ENCODE measurements around the gene CTCFL.

CTCFL gene

DNA sequence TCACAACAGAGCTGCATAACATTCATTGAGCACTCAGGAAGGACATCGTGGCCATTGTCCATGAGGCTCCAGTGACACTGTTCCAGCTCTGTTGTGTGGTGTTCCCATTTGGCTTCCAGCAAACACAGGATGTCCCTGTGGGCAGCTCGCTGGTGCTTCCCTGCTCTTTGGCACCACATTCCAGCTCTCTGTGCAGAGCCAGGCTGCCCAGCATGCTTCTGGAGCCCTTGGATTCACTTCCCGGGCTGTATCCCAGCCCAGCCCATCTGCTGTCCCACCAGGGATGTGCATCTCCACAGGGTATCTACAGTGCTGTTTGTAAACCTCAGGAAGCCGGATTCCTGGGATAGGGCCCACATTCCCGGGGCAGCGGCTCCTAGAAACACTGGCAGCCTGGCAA, 57.2 kb downstream of the CTCFL start:
- no peak for DNase-seq (ENCODE audit: low read depth in 2 of 2)

DNA sequence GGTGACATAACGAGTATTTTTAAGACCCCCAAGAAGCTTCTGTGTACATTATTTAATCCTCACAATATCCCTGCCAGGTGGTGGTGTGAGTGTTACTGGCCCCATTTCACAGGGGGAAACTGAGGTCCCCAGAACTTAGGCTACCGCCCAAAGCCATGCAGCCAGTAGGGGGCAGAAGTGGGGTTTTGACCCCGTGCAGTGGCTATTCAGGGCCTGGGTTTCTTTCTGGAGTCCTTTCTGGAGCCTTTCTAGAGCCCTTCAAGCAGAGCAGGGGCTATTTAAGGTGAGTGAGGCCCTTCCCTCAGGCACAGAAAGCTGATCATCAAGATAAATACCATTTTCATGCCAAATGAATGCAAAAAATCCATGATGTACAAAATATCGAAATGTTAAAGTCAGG, 59.0 kb downstream of the CTCFL start:
- DNase-seq (ENCODE audit: low read depth in 2 of 2): no peak

DNA sequence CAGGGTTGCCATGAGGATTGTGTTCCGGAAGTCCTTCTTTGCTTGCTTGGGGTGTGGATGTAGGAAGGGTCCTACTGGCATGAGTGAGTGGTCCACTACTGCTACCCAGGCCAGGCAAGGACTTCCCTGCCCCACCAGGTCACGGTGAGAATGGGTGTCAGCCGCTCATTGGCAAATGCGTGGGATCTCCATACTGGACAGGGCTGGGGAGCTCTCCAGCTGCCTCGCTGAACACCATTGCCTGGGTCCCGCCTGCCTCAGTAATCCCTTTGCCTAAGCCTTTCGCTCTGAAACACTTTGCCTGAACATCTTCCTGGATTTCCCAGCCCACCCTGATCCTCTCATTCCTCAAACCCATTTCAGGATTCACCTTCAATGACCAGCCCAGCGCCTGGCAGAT, 59.5 kb downstream of the CTCFL start:
- DNase-seq (ENCODE audit: low read depth in 2 of 2): no peak

DNA sequence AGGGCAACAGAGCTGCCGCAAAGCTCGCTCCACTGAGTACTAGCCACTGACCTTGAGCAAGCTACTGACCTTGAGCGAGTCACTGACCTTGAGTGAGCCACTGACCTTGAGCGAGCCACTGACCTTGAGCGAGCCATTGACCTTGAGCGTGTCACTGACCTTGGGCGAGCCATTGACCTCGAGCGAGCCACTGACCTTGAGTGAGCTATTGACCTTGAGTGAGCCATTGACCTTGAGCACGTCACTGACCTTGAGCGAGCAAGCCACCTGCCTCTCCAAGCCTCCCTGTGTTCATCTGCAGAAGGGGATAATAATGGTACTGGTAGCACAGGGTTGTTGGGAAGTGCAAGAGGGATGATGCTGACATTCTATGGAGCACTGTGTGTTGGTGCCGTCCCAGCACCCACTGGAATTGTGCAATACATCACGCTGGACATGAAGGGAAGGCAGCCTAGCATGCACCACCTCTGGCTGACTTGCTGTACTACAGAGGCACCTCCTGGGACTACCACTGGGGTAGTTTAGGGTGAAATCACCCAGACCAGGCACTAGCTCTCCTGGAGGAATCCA, 60.2 kb downstream of the CTCFL start:
- DNase-seq (ENCODE audit: low read depth in 2 of 2): no peak

DNA sequence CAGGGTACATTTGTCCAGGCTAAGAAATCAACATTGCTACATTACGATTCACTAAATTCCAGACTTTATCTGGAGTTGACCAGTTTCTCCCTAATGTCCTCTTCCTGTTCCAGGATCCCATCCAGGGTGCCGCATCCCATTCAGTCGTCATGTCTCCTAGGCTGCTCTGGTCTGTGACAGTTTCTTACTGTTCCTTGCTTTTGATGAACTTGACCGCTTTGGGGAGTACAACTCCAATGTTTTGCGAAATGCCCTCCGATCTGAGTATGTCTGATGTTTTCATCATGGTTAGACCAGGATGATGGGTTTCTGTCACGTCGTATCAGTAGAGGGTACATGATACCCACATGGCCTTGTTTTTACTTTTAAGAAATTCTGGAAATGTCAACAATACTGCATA, 62.2 kb downstream of the CTCFL start:
- no peak for DNase-seq (ENCODE audit: low read depth in 2 of 2)

DNA sequence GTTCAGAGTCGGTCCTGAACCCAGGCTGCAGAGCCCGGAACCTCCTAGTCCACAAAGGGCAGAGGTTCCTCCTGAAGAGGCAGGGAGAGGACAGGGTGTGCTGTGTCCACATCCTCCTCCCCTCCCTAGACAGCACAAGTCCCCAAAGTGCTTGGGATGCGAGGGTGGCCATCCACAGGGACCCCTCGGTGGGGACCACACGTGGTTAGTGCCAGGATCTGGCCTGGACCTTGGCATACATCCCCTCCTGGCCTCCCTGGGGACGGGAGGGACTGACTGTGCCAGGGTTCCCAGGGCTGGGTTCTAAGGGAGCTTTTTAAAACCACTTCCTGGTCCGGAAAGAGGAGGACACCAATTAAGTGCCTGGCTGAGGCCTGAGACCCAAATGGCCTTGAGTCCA, 63.2 kb downstream of the CTCFL start:
- no peak for DNase-seq (ENCODE audit: low read depth in 2 of 2)

DNA sequence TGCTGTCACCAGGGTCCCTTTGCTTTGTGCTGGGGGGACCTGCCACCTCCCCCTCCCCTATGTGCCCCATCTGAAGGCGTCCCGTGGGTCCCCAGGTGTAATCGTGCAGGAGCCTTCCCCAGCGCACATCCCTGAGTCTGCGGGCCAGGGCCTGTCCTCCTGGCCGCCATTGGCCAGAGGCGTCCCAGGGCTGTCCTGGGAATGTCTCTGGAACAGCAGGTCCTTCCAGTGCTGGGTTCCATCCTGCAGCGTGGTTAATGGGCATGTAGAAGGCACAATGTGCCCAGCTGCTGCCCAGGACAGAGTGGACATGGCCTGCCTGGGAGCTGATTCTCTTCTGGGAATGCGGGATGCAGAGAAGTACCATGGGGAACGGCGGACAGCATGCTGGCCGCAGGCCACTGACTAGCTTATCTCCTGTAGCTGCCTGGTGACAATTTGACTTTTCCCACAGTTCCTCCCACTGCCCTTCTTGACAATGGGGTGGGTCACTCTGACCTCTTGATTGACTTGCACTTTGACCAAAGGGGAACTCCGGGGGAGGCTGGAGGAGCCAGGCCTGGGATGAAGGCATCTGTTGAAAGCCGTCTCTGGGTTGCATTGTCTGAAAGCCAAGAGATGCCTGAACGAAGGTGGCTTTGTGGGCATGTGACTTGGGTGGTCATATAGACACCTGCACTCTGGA, 64.0 kb downstream of the CTCFL start:
- DNase-seq (ENCODE audit: low read depth in 2 of 2): no peak

DNA sequence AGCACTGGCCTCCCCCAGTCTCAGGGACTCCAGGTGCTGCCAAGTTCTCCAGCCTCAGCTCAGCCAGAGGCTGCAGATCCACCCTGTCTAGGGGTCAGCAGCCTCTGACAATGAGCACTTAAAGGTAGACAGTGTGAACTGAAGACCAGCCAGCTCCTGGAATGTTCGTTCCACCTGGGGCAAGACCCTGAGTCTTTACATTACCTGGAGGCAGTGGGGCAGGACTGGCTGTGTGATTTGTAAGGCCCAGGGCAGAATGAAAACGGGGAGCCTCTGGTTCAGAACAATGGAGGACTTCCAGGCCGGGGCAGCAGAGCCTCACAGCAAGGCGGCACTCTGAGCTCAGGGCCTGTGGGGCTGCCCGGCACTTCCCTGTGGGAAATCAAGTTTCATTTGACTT, 65.0 kb downstream of the CTCFL start:
- DNase-seq (ENCODE audit: low read depth in 2 of 2): no peak

DNA sequence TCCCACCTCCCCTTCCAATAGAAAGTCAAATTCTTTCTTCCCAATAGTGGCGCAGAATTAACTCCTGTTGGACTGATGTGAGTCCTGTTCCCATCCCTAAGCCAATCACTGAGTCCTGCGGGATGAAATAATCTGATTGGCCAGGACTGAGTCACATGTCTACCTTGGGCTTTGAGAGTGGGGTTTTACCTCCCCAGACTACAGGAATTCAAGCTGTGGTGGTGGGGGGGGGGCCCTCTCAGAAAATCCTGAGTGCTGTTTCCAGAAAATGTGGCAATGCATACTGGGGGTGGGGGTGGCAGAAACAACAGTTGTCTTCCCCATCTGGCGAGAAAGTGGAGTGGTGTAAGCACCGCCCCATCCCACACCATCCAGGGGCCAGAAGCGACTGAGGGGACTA, 65.7 kb downstream of the CTCFL start:
- no peak for DNase-seq (ENCODE audit: low read depth in 2 of 2)

DNA sequence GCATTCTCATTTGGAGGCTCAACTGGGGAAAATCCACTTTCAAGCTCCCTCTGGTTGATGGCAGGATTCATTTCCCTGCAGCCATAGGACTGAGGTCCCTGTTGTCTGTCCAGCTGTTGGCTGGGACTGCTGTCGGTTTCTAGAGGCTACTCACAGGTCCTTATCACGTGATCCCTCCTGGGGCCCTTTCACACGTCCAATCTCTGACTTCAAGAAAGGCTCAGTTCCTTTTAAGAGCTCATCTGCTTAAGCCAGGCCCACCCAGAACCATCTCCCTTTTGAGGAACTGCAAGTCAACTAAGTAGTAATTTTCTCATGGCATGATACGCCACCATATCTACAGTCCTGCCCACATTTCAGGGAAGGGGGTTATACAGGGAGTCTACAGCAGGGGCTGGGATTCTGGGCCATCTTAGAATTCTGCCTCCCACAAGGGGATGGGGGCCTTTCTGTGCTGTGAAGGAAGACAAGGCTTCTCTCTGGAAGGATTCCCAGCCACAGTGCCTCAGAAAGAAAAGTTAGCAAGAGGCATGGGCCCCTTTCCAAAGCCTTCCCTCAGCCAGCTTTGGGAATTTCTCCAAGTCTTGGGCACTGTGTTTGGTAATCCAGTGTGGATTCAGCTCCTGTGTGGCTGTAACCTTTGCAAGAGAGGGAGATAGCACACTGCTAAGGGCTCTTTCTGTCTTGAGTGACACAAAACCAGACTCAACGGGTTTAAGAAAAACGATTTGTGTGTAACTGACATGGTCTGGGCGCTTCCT, 66.4 kb downstream of the CTCFL start:
- no peak for DNase-seq (ENCODE audit: low read depth in 2 of 2)

DNA sequence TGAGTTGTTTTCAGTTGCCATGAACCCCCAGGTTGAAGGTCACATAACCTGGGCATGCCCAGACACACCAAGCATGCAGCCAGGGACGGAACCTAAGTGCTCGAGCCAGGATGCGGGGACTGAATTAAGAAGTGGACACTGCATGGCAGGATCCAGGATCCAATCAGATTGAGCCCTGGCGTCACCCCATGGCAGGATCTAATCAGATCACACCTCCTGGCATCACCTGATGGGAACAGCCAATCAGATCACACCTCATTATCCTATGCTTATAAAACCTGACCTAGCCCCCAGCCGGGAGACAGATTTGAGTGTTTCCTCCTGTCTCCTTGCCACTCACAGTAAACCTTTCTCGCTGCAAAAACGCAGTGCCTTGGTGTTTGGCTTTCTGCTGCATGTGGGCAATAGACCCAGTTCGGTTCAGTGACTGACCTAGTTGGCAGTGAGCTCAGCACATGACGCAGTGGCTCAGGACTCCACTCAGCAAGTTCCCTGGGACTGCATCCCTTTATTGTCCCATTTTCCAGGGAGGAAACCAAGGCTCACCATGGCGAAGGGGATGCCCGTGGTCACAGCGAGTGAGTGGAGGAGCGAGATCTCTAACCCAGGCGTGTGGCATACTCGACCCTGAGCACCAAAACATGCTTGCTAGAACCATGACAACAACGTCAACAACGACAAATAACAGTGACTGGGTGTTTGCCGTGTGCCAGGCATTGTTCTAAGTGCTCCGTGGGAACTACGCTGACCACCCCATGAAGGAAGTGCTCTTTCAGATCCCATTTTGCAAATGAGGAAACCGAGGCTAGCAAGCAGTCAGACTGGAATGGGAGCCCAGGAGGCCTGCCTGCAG, 67.5 kb downstream of the CTCFL start:
- DNase-seq (ENCODE audit: low read depth in 2 of 2): no peak

DNA sequence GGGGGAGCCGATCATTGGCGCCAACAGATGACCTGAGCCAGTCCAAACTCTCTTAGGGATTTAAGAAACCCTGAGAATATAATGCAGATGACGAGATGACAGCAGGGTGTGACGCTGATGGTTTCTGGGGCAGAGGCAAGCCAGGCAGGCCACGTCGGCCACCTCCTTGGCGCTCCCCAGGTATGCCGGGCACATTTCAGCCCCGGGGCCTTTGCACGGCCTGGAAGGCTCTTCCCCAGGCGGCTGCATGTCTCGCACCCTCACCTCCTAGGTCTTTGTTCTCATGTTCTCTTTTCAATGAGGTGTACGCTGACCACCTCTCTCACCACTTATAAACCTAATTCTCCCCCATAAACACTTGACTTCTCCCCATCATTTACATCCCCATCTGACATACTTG, 68.8 kb downstream of the CTCFL start:
- no peak for DNase-seq (ENCODE audit: low read depth in 2 of 2)

DNA sequence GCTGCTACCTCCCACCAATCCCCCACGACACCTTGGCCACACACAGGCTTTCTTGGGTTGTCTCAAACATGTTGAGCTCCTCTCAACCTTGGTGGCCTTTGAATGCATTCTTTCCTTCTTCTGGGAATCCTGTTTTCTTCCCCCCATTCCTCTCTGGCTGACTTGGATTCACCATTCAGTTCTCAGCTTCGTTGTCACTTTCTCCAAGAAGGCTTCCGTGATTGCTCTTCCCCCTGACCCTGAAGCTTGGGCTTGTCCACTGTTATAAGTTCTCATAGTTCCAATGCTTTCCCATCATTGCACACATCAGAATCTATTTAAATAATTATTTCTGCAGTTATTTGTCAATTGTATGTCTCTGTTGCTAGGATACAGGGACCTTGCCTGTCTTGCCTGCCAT, 69.6 kb downstream of the CTCFL start:
- DNase-seq (ENCODE audit: low read depth in 2 of 2): no peak

DNA sequence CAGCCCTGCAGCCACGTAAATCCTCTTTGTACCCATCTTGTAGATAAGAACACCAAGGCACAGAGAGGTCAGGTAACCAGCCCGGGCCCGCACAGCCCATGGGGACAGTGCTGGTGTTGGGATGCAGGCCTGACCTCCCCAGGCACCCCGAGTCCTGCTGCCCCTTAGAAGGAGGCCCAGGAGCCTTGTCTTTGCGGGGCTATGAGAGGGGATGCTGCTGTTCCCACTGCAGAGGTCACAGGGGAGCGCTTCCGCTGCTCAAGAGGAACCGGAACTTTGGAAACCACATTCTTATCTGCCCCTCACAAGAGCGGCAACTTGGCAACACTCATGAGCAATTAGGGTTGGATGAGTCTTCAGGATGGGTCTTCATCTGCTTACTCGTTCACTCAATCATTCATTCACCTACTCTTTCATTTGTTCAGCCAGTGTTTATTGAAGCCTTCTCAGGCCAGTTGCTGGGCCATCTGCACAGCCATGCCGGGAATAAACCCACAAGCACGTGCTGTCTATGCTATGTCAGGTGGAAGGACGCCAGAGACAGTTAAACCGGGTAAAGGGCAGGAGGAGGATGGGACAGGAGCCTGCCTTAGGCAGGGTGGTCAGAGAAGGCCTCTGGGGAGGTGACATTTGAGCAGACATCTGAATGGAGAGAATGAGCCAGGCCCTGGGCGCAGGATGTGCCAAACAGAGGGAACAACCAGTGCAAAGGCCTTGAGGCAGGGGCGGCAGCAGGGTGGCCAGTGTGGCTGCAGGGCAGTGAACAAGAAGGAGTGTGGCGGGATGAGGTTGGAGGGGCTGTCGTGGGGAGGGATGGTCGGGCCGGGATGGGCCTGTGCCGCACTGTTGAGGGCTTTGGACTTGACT, 72.9 kb downstream of the CTCFL start:
- no peak for DNase-seq (ENCODE audit: low read depth in 2 of 2)

DNA sequence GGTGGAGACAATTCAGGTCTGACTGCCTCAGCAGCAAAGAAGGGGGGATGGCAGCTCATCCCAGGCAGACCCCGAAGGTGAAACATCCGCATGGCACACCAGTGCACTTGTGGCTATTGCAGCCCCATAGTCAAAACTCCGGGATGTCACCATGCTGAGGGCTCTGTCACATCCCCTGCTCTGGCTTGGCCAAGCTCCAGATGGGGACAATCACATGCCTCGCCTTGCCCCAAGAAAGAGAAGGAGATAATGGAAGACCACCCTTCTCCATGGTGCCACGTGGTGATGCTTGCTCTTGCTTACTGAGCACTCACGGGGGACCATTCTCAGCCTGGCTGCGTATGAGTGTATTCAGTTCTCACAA, 73.5 kb downstream of the CTCFL start:
- no peak for DNase-seq (ENCODE audit: low read depth in 2 of 2)

DNA sequence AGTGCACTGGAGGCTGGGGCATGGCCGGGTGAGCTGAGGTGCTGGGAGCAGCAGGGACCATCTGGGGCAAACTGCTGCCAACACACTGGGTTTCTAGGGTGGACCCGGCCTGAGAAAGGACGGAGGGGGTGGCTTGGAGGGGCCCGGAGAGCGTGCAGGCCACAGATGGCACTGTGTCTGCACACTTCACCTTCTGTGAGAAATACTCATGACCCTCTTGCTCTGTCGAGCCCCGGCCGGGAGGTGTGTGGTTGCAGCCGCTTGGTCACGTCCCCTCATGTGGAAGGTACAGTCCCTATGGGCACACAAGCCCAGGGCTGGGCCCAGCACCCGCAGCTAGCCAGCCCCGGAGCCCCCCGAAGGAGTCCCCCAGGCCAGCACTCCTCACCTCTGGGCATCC, 74.0 kb downstream of the CTCFL start:
- DNase-seq (ENCODE audit: low read depth in 2 of 2): no peak

DNA sequence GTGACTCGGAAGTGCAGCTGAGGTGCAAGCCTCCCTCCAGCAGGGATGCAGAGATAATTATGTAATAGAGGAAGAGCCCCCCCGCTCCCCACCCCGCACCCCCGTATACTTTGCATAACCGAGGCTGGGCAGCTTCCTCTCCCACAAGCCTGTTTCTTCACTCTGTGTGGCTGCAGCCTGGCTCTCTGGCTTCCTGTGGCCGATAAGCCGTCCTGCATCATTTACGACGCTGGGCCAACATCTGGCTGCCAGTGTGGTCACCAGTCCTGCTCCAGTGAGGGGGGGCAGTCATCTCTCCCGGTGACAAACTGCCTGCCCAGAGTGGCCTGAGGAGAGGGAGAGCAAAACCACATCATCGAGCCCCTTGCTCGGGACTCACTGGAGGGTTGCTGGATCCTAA, 74.5 kb downstream of the CTCFL start:
- DNase-seq (ENCODE audit: low read depth in 2 of 2): no peak

DNA sequence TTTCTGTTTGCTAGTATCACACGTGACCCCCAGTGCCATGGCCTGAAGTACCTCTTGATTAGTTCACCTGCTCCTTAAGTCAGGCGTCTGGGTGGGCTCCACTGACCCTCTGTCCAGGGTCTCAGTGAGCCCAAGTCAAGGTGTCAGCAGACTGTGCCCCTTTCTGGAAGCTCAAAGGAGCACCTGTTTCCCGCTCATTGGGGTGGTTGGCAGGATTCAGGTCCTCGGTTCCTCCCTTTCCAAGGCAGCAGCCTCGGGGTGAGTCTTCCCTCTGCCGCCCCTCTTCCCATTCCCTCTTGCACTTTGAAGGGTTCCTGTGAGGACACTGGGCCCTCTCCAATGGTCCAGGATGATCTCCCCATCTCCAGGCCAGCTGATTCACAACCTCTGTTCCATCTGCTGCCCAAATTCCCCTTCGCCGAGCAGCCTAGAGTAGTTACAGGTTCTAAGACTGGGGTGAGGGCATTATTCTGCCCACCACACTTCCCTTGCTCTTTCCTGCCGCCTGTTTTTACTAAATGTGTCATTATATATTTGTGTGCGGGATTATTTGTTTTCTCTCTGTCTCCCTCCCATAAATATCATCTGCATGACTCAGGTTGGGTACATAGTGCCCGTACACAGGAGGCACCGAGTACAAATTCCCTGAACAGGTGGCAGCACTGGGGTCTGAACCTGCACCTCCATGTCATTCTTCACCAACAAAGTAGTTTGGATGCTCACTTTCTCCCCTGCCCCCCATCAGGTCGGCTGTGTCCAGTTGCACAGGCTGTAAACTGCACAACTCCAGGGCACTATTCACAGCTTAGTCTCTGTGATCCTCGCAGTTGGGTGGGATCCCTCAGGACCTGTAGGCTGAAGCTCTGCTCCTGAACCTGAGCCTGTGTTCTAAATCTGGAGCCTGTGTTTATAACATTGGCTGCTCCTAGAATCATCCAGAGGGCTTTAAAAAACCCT, 75.3 kb downstream of the CTCFL start:
- DNase-seq (ENCODE audit: low read depth in 2 of 2): no peak

DNA sequence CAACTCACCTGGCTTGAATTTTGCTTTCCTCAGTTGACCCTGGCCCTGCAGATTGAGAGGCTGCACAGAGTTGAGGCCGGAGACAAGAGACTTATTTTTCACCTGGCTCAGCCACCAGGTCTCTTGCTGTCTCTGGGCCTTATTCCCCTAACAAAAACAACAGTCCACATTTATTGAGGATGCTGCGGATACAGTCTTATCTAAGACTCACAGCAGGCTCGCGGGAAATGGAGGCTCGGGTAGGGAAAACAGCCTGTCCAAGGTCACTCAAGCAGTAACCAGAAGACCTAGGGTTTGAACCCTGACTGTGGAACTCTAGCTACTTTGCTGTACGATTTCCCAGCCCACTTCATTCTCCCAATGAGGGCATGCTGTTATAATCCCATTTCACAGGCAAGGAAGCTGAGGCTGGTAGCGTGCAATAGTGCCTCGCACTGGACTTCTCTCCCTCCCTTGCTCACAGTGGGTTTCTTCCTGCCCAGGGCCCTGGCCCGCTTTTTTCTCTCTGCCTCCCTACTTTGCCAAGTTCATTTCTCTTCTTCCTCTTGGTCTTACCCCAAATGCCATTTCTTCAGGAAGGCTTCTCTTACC, 76.1 kb downstream of the CTCFL start:
- no peak for DNase-seq (ENCODE audit: low read depth in 2 of 2)
